T-helper 2 cell treated with Interferon-gamma antibody and Interleukin-4, amounts not matched to agents 100 ng/mL and 5 ng/mL, for 36 hours (primary cell): Measurements from ENCODE around the gene RAB17. TPM values are rescaled to one million over a fixed set of nuclear protein-coding genes. Genes with fewer than 3 reads are reported as not detected.

Experiments
- intact Hi-C: fragments of 100-400 bp; cut with micrococcal nuclease; formaldehyde crosslinking; loops from one replicate; pipeline ENCODE4 v1.15.1; 2023
- total RNA-seq: library from RNA; stranded (reverse); gene quantifications from 2 replicates; pipeline ENCODE4 v1.2.3, GENCODE V29; 2022

Gene RAB17
- total RNA-seq, 1 donor from 2014 or later, result not detected

- intact Hi-C loops, result no loop called here
These were observed 50.2 kb downstream of the RAB17 start for GRCh38 chr2:237540223-237540775.

GRCh38 chr2:237539681-237540080 is 50.9 kb downstream of the RAB17 start:
- intact Hi-C loops, result no loop called here

GRCh38 chr2:237538901-237539300 is 51.6 kb downstream of the RAB17 start:
- intact Hi-C loops, result no loop called here

- intact Hi-C loops, result no loop called here
These were observed 52.4 kb downstream of the RAB17 start for GRCh38 chr2:237538001-237538720.

GRCh38 chr2:237536617-237537016 is 53.9 kb downstream of the RAB17 start:
- intact Hi-C loops, result no loop called here

- intact Hi-C loops, result no loop called here
These were observed 54.5 kb downstream of the RAB17 start for GRCh38 chr2:237536083-237536415.

- intact Hi-C loops, result no loop called here
These were observed 55.0 kb downstream of the RAB17 start for GRCh38 chr2:237535385-237536082.

GRCh38 chr2:237534380-237534779 is 56.2 kb downstream of the RAB17 start:
- intact Hi-C loops, result no loop called here

GRCh38 chr2:237533668-237534161 is 56.8 kb downstream of the RAB17 start:
- intact Hi-C loops, result no loop called here

- intact Hi-C loops, result no loop called here
These were observed 58.4 kb downstream of the RAB17 start for GRCh38 chr2:237532160-237532559.

- intact Hi-C loops, result no loop called here
These were observed 59.8 kb downstream of the RAB17 start for GRCh38 chr2:237530472-237531433.

- intact Hi-C loops, result no loop called here
These were observed 60.8 kb downstream of the RAB17 start for GRCh38 chr2:237529452-237530402.

- intact Hi-C loops, result no loop called here
These were observed 62.8 kb downstream of the RAB17 start for GRCh38 chr2:237527766-237528165.

GRCh38 chr2:237527233-237527632 is 63.3 kb downstream of the RAB17 start:
- intact Hi-C loops, result no loop called here

- intact Hi-C loops, result no loop called here
These were observed 64.9 kb downstream of the RAB17 start for GRCh38 chr2:237525559-237526157.

GRCh38 chr2:237524631-237525030 is 65.9 kb downstream of the RAB17 start:
- intact Hi-C loops, result no loop called here
